ENCODE measurements around the gene SAA2.
"Not testable (repeated sequence)": the region's sequence is repeated elsewhere in the genome, so short reads cannot be mapped to it uniquely, and the experiment has no call there.

SAA2 gene

GRCh38 chr11:18247191-18247581, 1.3 kb downstream of the SAA2 start:
- not testable (repeated sequence) for DNase-seq (ENCODE audit: low read depth)

- DNase-seq (ENCODE audit: low read depth): not testable (repeated sequence)
Observed at GRCh38 chr11:18246379-18247190, 1.9 kb downstream of the SAA2 start.

- no peak for DNase-seq (ENCODE audit: low read depth)
Observed at GRCh38 chr11:18245396-18245795, 3.1 kb downstream of the SAA2 start.

GRCh38 chr11:18243783-18244362, 4.6 kb downstream of the SAA2 start:
- DNase-seq (ENCODE audit: low read depth): no peak

GRCh38 chr11:18239655-18240054, 8.8 kb downstream of the SAA2 start:
- DNase-seq (ENCODE audit: low read depth): no peak

GRCh38 chr11:18236664-18237356, 11.7 kb downstream of the SAA2 start, which contains the start of gene SAA4:
Gene SAA4, minus strand, starts transcription at chr11:18236802. Its CDS starts 876 bp downstream, at chr11:18235926.
- no peak for DNase-seq (ENCODE audit: low read depth)

- no peak for DNase-seq (ENCODE audit: low read depth)
Observed at GRCh38 chr11:18235394-18236334, 12.8 kb downstream of the SAA2 start.

GRCh38 chr11:18233912-18234311, 14.6 kb downstream of the SAA2 start:
- no peak for DNase-seq (ENCODE audit: low read depth)

- DNase-seq (ENCODE audit: low read depth): no peak
Observed at GRCh38 chr11:18230859-18231258, 17.6 kb downstream of the SAA2 start.

GRCh38 chr11:18229501-18229900, 19.0 kb downstream of the SAA2 start:
- no peak for DNase-seq (ENCODE audit: low read depth)

GRCh38 chr11:18225913-18226312, 22.6 kb downstream of the SAA2 start:
- no peak for DNase-seq (ENCODE audit: low read depth)

- DNase-seq (ENCODE audit: low read depth): no peak
Observed at GRCh38 chr11:18223591-18224387, 24.7 kb downstream of the SAA2 start.

- DNase-seq (ENCODE audit: low read depth): no peak
Observed at GRCh38 chr11:18222814-18223421, 25.6 kb downstream of the SAA2 start.

GRCh38 chr11:18221274-18221876, 27.1 kb downstream of the SAA2 start:
- no peak for DNase-seq (ENCODE audit: low read depth)

- DNase-seq (ENCODE audit: low read depth): no peak
Observed at GRCh38 chr11:18209058-18209457, 39.4 kb downstream of the SAA2 start.

- DNase-seq (ENCODE audit: low read depth): no peak
Observed at GRCh38 chr11:18204771-18205170, 43.7 kb downstream of the SAA2 start.

- no peak for DNase-seq (ENCODE audit: low read depth)
Observed at GRCh38 chr11:18204220-18204619, 44.2 kb downstream of the SAA2 start.

- no peak for DNase-seq (ENCODE audit: low read depth)
Observed at GRCh38 chr11:18203723-18204122, 44.7 kb downstream of the SAA2 start.

- DNase-seq (ENCODE audit: low read depth): not testable (repeated sequence)
Observed at GRCh38 chr11:18197738-18198137, 50.7 kb downstream of the SAA2 start.

- DNase-seq (ENCODE audit: low read depth): no peak
Observed at GRCh38 chr11:18196532-18196931, 51.9 kb downstream of the SAA2 start.
